SU-DHL-6 (cell line): ENCODE data around the gene CBLN1.

Experiments
- CTCF ChIP-seq: fragments of 200-600 bp; sonication (generic); IDR thresholded peaks from one replicate; pipeline ENCODE4 v1.5.1; 2017; ENCODE audit warnings: antibody characterized with exemption, mild to moderate bottlenecking, low read length, moderate library complexity; ENCODE audit not compliant: insufficient read depth, poor library complexity, severe bottlenecking
- EZH2phosphoT487 ChIP-seq: fragments of 200-600 bp; sonication (generic), shearing (Covaris generic); conservative IDR thresholded peaks from 2 replicates; pipeline ENCODE4 v1.6.1; 2018; ENCODE audit warnings: mild to moderate bottlenecking, antibody characterized with exemption, low read length, moderate library complexity, mixed read lengths

- TF ChIP-seq CTCF (no peak), EZH2phosphoT487 (no peak)
Measured at GRCh38 chr16:49260253-49260652, 21.4 kb downstream of the CBLN1 start.
